Measurements from ENCODE around the gene GRM8.

DNA sequence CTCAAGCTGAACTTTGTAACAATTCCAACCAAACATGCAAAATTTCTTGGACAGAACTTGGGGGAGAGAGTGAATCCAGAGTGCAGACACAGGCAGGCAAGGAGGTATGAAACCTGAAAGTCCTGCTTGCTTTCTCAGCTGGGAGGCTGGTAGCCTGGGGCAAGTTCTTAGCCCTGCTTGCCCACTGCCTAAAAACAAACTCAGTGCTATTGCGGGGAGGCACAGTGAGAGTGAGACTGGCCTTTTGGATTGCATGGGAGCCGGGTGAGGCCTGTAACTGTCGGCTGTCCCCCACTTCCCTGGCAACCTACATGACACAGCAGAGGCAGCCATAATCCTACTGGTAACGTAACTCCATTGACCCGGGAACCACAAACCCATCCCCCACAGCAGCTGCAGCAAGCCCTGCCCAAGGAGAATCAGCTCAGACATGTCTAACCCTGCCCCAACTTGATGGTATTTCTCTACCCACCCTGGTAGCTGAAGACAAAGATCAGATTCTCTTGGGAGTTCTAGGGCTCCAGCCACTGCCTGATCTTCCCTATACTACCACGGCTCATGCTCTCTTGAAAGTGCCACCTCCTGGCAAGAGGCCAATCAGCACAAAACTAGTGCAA, 663.6 kb downstream of the GRM8 start:
- no peak for TF ChIP-seq EGR1 (IDR thresholded peaks at IDR 0.05)
- no peak for TF ChIP-seq TAF1 (IDR thresholded peaks at IDR 0.05; ENCODE audit: low read depth)
- TF ChIP-seq, protein P1, sequence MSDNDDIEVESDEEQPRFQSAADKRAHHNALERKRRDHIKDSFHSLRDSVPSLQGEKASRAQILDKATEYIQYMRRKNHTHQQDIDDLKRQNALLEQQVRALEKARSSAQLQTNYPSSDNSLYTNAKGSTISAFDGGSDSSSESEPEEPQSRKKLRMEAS (IDR thresholded peaks at IDR 0.05) = no peak
- no peak for TF ChIP-seq TCF12 (IDR thresholded peaks at IDR 0.05; ENCODE audit: low read depth)
- TF ChIP-seq CREB1 (IDR thresholded peaks at IDR 0.05; ENCODE audit: low read depth) = no peak
- TF ChIP-seq RAD21 (IDR thresholded peaks at IDR 0.05; ENCODE audit: low read depth) = no peak
- TF ChIP-seq FOXM1 (IDR thresholded peaks at IDR 0.05; ENCODE audit: borderline replicate concordance, low read depth) = no peak

Data from Ishikawa (cell line).